ENCODE measurements around the gene PCSK5.

Gene PCSK5

DNA sequence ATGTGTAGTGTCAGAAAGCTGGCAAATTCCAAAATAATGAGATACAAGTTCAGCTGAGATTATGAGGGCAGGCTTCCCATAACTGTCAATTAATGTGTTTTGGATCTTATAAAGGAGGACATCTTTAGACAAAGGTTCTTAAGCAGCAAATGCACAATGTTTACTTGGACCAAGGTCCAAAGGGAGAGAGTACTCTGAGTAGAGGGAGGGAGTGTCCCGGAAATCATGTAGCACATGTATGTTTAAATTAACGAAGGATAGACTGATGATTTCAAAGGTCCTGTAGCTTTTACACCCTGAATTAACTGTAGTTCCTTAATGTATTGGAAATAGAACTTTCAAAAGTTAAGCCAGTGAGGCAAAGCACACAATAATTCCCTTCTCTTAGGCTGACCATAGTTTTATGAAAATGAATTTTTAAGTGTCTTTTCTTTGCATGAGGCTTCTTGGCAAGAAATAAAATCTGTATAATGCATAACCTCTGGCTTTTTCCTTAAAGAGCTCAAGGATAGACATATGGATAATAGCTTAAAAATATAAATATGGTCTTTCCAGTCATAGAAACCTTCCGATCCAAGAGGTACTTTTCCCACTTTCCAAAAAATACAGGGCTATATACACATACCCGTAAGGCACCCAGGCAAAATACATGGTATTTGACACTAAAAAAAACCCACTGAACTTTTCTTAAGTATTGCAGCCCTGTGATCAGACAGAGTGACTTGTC is 93.0 kb downstream of the PCSK5 start:
- TF ChIP-seq CREB1 (IDR thresholded peaks at IDR 0.05; ENCODE audit: low read depth) (no peak), CEBPB (IDR thresholded peaks at IDR 0.05) (no peak), USF1 (IDR thresholded peaks at IDR 0.05) (no peak), TEAD4 (IDR thresholded peaks at IDR 0.05) (no peak), FOXM1 (IDR thresholded peaks at IDR 0.05; ENCODE audit: borderline replicate concordance, low read depth) (no peak), EGR1 (IDR thresholded peaks at IDR 0.05) (no peak), ZBTB7A (IDR thresholded peaks at IDR 0.05; ENCODE audit: low read depth) (no peak), NFIC (IDR thresholded peaks at IDR 0.05) (no peak), TAF1 (IDR thresholded peaks at IDR 0.05; ENCODE audit: low read depth) (no peak)
- TF ChIP-seq, protein P1, sequence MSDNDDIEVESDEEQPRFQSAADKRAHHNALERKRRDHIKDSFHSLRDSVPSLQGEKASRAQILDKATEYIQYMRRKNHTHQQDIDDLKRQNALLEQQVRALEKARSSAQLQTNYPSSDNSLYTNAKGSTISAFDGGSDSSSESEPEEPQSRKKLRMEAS (IDR thresholded peaks at IDR 0.05), result no peak

DNA sequence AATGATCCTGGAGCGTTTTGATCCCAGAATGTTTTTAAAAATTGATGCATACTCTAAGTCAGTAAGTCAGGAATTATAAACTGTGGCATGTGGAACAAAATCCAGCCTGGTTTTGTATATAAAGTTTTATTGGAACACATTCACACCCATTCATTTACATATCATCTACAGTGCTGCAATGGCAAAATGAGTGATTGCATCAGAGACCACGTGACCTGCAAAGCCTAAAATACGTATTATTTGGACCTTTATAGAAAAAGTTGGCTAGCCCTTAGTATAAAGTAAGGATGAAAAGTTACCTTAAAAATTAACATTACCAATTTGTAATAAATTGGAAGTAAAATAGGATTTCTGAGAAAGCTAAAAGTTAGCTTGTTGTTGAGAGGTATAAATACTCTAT is 95.0 kb downstream of the PCSK5 start:
- TF ChIP-seq, protein P2, sequence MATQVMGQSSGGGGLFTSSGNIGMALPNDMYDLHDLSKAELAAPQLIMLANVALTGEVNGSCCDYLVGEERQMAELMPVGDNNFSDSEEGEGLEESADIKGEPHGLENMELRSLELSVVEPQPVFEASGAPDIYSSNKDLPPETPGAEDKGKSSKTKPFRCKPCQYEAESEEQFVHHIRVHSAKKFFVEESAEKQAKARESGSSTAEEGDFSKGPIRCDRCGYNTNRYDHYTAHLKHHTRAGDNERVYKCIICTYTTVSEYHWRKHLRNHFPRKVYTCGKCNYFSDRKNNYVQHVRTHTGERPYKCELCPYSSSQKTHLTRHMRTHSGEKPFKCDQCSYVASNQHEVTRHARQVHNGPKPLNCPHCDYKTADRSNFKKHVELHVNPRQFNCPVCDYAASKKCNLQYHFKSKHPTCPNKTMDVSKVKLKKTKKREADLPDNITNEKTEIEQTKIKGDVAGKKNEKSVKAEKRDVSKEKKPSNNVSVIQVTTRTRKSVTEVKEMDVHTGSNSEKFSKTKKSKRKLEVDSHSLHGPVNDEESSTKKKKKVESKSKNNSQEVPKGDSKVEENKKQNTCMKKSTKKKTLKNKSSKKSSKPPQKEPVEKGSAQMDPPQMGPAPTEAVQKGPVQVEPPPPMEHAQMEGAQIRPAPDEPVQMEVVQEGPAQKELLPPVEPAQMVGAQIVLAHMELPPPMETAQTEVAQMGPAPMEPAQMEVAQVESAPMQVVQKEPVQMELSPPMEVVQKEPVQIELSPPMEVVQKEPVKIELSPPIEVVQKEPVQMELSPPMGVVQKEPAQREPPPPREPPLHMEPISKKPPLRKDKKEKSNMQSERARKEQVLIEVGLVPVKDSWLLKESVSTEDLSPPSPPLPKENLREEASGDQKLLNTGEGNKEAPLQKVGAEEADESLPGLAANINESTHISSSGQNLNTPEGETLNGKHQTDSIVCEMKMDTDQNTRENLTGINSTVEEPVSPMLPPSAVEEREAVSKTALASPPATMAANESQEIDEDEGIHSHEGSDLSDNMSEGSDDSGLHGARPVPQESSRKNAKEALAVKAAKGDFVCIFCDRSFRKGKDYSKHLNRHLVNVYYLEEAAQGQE (IDR thresholded peaks at IDR 0.05; ENCODE audit: low read depth), result no peak

GRCh38 chr9:75988663-75989062 is 98.2 kb downstream of the PCSK5 start:
- TF ChIP-seq CREB1 (IDR thresholded peaks at IDR 0.05; ENCODE audit: low read depth) (no peak), TEAD4 (IDR thresholded peaks at IDR 0.05) (no peak)

DNA sequence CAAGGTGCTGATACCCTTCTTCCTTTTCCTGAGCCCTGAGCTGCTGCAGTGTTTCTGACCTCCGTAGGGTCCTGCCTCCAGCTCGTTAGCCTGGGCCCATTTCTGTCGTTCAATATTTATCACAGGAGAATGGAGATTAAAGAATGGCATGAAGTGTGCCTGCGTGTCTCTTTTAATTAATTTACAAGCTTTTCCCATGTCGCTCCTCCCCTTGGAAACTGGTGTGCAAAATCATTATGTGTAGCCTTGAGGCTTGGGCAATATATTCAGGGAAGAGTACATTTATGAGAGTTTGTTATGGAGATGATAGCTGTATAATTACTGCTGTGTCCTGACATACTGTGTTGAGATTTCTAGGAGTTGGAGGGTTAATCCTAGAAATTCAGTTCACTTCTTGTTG is 99.7 kb downstream of the PCSK5 start:
- TF ChIP-seq TCF12 (IDR thresholded peaks at IDR 0.05; ENCODE audit: low read depth), result no peak
- no peak for TF ChIP-seq CEBPB (IDR thresholded peaks at IDR 0.05)
- no peak for TF ChIP-seq NFIC (IDR thresholded peaks at IDR 0.05)
- TF ChIP-seq, protein P1 (IDR thresholded peaks at IDR 0.05), result no peak
- no peak for TF ChIP-seq USF1 (IDR thresholded peaks at IDR 0.05)
- no peak for TF ChIP-seq EGR1 (IDR thresholded peaks at IDR 0.05)
- no peak for TF ChIP-seq FOXM1 (IDR thresholded peaks at IDR 0.05; ENCODE audit: borderline replicate concordance, low read depth)
- TF ChIP-seq TAF1 (IDR thresholded peaks at IDR 0.05; ENCODE audit: low read depth), result no peak
- no peak for TF ChIP-seq EP300 (IDR thresholded peaks at IDR 0.05; ENCODE audit: borderline replicate concordance)
- no peak for TF ChIP-seq TEAD4 (IDR thresholded peaks at IDR 0.05)
- no peak for TF ChIP-seq RAD21 (IDR thresholded peaks at IDR 0.05; ENCODE audit: low read depth)
- TF ChIP-seq CREB1 (IDR thresholded peaks at IDR 0.05; ENCODE audit: low read depth), result no peak
- TF ChIP-seq, protein P2 (IDR thresholded peaks at IDR 0.05; ENCODE audit: low read depth), result no peak
- no peak for TF ChIP-seq ZBTB7A (IDR thresholded peaks at IDR 0.05; ENCODE audit: low read depth)
- no peak for TF ChIP-seq YY1 (IDR thresholded peaks at IDR 0.05; ENCODE audit: low read depth)

- TF ChIP-seq, protein P1 (IDR thresholded peaks at IDR 0.05), result no peak
- TF ChIP-seq, protein P2 (IDR thresholded peaks at IDR 0.05; ENCODE audit: low read depth), result no peak
- TF ChIP-seq CEBPB (IDR thresholded peaks at IDR 0.05) (no peak), TEAD4 (IDR thresholded peaks at IDR 0.05) (no peak), TAF1 (IDR thresholded peaks at IDR 0.05; ENCODE audit: low read depth) (no peak), RAD21 (IDR thresholded peaks at IDR 0.05; ENCODE audit: low read depth) (no peak), ZBTB7A (IDR thresholded peaks at IDR 0.05; ENCODE audit: low read depth) (no peak), FOXM1 (IDR thresholded peaks at IDR 0.05; ENCODE audit: borderline replicate concordance, low read depth) (no peak)
Measured at GRCh38 chr9:75990576-75991304, 100.3 kb downstream of the PCSK5 start.

All from Ishikawa (cell line).